Small intestine (tissue), 7 donors: ENCODE measurements around the gene WDR7. TPM values are rescaled to one million over a fixed set of nuclear protein-coding genes. Genes with fewer than 3 reads are reported as not detected.
A peak's percentile ranks its signal among the peaks of the same experiment; 100 is the strongest.

Source experiments
- DNase-seq, 2 donors: peaks; one replicate each; pipeline versions ENCODE4 v3.0.0 to v3.0.0-alpha.2; 2013
- FAIRE-seq: peaks from 2 replicates; lab custom pipeline; 2012; peaks lifted over from hg19 to GRCh38; lab: Jason Lieb, UNC
- H3K27ac ChIP-seq, 3 donors: one replicate each; pipeline ENCODE4 v1.5.1; 2013; ENCODE audit warnings: low read length in 2 of 3, mild to moderate bottlenecking in 2 of 3, control low read depth in 1 of 3, inconsistent platforms in 1 of 3, low read depth in 1 of 3, moderate library complexity in 1 of 3
- H3K27me3 ChIP-seq, 3 donors: one replicate each; pipeline ENCODE4 v1.6.1; 2013; ENCODE audit warnings: low read length in 3 of 3, inconsistent platforms in 1 of 3; ENCODE audit not compliant: control insufficient read depth in 3 of 3, insufficient read depth in 3 of 3
- H3K36me3 ChIP-seq, 3 donors: one replicate each; pipeline ENCODE4 v1.6.1; 2013; ENCODE audit warnings: low read length in 3 of 3, inconsistent platforms in 1 of 3, low read depth in 1 of 3, mild to moderate bottlenecking in 1 of 3, moderate library complexity in 1 of 3; ENCODE audit not compliant: control insufficient read depth in 3 of 3, insufficient read depth in 2 of 3
- H3K4me1 ChIP-seq, 3 donors: one replicate each; pipeline ENCODE4 v1.6.1; 2013; ENCODE audit warnings: low read length in 2 of 3, inconsistent platforms in 1 of 3, low read depth in 1 of 3, mild to moderate bottlenecking in 1 of 3, moderate library complexity in 1 of 3; ENCODE audit not compliant: control insufficient read depth in 3 of 3, insufficient read depth in 2 of 3
- H3K4me3 ChIP-seq, 3 donors: one replicate each; pipeline ENCODE4 v1.5.1; 2013; ENCODE audit warnings: low read length in 3 of 3, control low read depth in 1 of 3, inconsistent platforms in 1 of 3, low read depth in 1 of 3, mild to moderate bottlenecking in 1 of 3, moderate library complexity in 1 of 3
- H3K9me3 ChIP-seq, 2 donors: one replicate each; pipeline ENCODE4 v1.6.1; 2013; ENCODE audit warnings: low read depth in 1 of 2, low read length in 1 of 2; ENCODE audit not compliant: control insufficient read depth in 2 of 2, insufficient read depth in 1 of 2
- WGBS, 3 donors: extraction: QIAGEN DNeasy Blood & Tissue Kit; methylation state at CpG; one replicate each; pipeline ENCODE4 v1.1.7; 2013; 5-methylcytosine and 5-hydroxymethylcytosine counted together
- polyA plus RNA-seq, 4 donors: library from polyadenylated mRNA; stranded (reverse) in 3 of 4; unstranded in 1 of 4; fragments of 200-250 nt in 3 of 4; fragments of 120-200 nt in 1 of 4; gene quantifications; one replicate each; pipeline versions ENCODE4 v1.2.1 to v1.2.3, GENCODE V29; 2013
- donor health status: healthy with polysubstance abuse.
- donor health status: control.
- donor health status: control.
- donor health status: Bipolar disorder and iron deficiency.
- donor health status: healthy.

The WDR7 gene
- polyA plus RNA-seq, 4 donors: 3.1 to 7.8 (median 4.9) TPM

DNA sequence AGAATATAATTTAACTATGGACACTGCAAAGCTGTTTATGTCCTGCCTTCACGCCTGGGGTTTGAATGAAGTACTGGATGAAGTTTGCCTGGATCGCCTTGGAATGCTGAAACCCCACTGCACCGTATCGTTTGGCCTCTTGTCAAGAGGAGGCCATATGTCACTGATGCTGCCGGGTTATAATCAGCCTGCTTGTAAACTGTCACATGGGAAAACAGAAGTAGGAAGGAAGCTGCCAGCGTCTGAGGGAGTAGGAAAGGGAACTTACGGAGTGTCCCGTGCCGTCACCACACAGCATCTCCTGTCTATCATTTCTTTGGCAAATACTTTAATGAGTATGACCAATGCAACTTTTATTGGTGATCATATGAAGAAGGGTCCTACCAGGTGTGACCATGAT is 105.8 kb downstream of the WDR7 start:
- FAIRE-seq: no peak
- H3K9me3 ChIP-seq: no peaks in the 10 kb centered on the region
- 72 to 91% (median 86%) methylated on average over 9 of the region's 9 CpGs for WGBS, 3 donors
- no peak overlapping the region for H3K27ac ChIP-seq
- H3K4me3 ChIP-seq: no peak overlapping the region
- DNase-seq: no peak
- H3K36me3 ChIP-seq: peaks cover 0 to 6% (median 2%) of the 10 kb centered on the region in 3 donors
- no peaks in the 10 kb centered on the region for H3K27me3 ChIP-seq
- no peaks in the 10 kb centered on the region for H3K4me1 ChIP-seq

DNA sequence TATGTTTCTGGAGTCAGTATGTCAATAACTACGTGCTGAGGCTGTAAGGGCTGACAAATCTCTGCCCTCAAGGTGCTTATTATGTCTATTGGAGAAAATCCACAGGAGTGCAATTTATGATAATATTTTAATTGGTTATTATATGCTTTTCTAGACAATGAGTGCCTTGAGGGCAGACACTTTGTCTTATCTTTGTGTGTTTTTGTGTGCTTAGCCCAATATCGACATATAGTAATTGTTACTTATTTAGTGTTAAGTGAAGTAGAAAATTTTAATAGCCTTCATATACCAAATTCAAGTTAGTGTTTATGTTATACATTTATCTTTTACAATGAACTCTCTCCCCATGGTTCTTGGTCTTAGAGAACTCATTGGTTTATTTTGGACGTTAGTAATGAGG is 118.9 kb downstream of the WDR7 start:
- no peak for FAIRE-seq
- no peak for DNase-seq
- Histone ChIP-seq H3K27me3 (no peaks in the 10 kb centered on the region), H3K27ac (no peak overlapping the region), H3K36me3 (peaks cover 0 to 2% (median 0%) of the 10 kb centered on the region in 3 donors), H3K4me3 (no peak overlapping the region), H3K9me3 (no peaks in the 10 kb centered on the region), H3K4me1 (no peaks in the 10 kb centered on the region)
- 85 to 96% (median 87%) methylated on average over 3 of the region's 3 CpGs for WGBS, 3 donors

DNA sequence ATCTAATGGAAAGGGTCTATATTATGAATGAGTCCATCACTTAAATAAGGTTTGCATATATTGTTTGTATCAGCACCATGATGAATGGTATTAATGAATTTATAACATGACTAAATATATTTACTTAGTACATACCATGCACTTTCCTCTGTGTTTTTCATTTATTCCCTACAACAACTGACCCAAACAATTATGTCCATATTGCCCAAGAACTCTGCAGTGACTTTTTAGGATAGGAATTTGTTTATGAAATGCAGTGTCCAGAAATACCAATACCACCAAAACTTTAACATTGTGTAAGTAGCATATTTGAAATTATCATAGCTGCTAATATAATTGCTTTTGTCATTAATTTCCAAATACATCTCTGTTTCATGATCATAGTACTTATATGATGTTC is 119.7 kb downstream of the WDR7 start:
- H3K27ac ChIP-seq: no peak overlapping the region
- peak; percentile 26 for FAIRE-seq
- no peaks in the 10 kb centered on the region for H3K27me3 ChIP-seq
- no peaks in the 10 kb centered on the region for H3K4me1 ChIP-seq
- peaks cover 0 to 4% (median 0%) of the 10 kb centered on the region in 3 donors for H3K36me3 ChIP-seq
- H3K9me3 ChIP-seq: no peaks in the 10 kb centered on the region
- no peak for DNase-seq
- no peak overlapping the region for H3K4me3 ChIP-seq

DNA sequence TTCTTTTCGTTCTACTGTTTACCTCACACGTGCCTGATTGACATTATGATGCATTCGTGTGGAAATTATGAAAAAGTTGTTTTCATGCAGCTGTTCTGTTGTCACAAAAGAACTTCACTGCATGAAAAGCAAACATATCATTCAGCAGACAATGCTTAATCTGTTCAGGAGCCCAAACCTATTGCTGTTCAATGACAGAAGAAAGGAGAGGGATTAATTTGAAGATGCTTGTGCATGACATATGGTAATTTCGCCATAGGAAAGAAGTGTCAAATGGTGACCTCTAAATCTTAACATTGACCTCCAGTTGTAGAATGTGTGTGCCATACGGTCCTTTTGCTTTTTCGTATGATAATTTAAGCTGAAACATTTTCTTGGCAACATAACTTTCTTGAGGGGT is 124.5 kb downstream of the WDR7 start:
- Histone ChIP-seq H3K27me3 (no peaks in the 10 kb centered on the region), H3K4me1 (no peaks in the 10 kb centered on the region), H3K9me3 (no peaks in the 10 kb centered on the region), H3K27ac (no peak overlapping the region), H3K36me3 (peaks cover 0 to 2% (median 0%) of the 10 kb centered on the region in 3 donors), H3K4me3 (no peak overlapping the region)
- DNase-seq (no peak), FAIRE-seq (no peak)
- WGBS, 3 donors: 88 to 94% (median 93%) methylated on average over 6 of the region's 6 CpGs

DNA sequence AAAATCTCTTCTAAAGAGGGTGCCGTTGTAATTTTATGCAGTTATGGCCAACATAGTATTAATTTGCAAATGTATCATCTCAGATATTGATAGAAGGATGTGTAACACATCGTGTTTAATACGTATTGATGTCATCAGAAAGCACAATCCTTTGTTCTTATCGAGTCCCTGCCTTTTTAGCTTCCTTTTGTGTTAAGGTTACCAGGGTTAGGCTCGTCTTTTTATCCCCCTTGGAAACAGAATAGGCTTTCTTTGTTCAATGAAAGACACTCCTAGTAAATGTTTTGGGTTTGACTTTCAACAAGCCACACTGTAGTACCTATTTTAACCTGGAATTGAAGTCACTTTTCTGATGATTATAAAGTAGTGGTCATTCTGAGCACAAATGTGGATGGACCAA is 136.2 kb downstream of the WDR7 start:
- DNase-seq (no peak), FAIRE-seq (no peak)
- 90 to 94% (median 91%) methylated on average over 5 of the region's 5 CpGs for WGBS, 3 donors
- Histone ChIP-seq H3K27me3 (no peaks in the 10 kb centered on the region), H3K4me1 (no peaks in the 10 kb centered on the region), H3K36me3 (peaks cover 0 to 2% (median 2%) of the 10 kb centered on the region in 3 donors), H3K9me3 (no peaks in the 10 kb centered on the region), H3K27ac (no peak overlapping the region), H3K4me3 (no peak overlapping the region)

DNA sequence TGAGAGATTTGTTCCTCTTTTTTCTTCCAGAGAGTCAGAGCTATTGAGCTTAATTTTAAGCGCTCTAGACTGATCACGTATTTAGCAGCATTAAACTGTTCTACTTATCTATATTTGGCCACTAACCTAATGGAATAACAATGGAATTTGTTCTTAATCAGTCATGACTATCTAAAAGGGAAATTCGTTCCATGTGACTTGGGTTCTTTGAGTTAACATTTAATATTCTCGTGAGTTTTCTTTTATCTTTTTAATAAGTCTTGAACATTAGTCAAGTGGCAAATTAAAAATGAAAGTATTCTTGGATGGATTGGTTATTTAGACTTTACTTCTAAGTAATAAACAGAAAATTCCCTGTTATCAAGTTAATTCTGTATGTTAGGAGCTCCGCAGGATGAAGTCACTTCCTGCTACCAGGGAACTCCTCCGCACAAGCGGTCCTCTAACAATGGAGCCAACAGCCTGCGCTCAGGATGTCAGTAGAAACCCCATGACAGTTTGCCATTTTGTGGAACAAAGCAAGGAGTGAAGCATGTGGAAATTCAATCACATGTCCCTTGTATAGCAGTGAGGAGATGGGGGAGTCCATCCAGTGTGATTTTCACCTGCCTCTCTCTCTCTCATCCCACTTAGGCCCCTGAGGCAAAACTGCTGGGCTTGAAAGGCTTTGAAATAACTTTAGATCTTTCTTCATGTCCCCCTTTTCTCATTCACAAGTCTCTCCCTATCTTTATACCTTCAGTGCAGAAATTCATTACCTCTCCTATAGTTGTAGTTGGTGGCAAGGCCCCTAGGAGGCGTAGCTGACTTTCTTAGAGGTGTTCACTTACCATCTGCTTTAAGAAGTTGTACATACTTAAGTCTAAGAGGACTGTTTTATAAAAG is 138.1 kb downstream of the WDR7 start:
- Histone ChIP-seq H3K9me3 (no peaks in the 10 kb centered on the region), H3K27ac (no peak overlapping the region), H3K36me3 (peaks cover 0 to 2% (median 2%) of the 10 kb centered on the region in 3 donors), H3K4me3 (no peak overlapping the region), H3K4me1 (no peaks in the 10 kb centered on the region), H3K27me3 (no peaks in the 10 kb centered on the region)
- FAIRE-seq (no peak), DNase-seq (peak; percentile 48 to 50)
- 88 to 93% (median 92%) methylated on average over 9 of the region's 9 CpGs for WGBS, 3 donors

DNA sequence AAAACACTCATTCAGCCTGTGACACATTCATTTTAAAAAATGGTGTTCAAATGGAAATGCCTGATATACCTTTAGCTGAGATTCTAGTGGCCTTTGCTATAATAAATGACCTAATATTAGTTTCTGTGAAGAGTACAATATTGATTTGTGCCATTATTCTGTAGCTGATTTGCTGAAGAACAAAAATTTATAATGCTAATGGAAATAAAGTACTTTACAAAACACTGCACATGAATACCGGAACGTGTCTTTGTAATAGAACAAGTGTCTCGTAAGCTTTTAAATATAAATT is 138.7 kb downstream of the WDR7 start:
- FAIRE-seq: no peak
- Histone ChIP-seq H3K27ac (no peak overlapping the region), H3K9me3 (no peaks in the 10 kb centered on the region), H3K4me3 (no peak overlapping the region), H3K27me3 (no peaks in the 10 kb centered on the region), H3K4me1 (no peaks in the 10 kb centered on the region), H3K36me3 (peaks cover 0 to 2% (median 2%) of the 10 kb centered on the region in 3 donors)
- 98 to 99% (median 98%) methylated on average over 3 of the region's 3 CpGs for WGBS, 3 donors
- DNase-seq: no peak

DNA sequence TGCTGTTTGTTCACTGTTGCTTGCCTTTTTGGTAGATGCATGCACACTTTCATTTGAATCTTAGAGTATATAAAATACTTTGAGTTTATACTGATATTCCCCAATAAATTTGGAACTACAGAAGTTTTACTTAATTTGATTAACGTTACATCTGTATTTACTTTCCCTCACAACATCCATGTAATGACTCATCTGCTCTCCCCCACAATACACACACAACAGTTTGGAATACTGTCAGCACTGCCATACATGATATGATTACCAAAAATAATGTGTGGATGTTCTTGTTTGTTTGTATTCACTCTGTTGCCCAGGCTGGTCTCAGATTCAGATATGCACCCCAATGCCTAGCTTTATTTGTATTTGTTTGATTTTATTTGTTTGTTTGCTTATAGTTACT is 144.2 kb downstream of the WDR7 start:
- no peaks in the 10 kb centered on the region for H3K9me3 ChIP-seq
- FAIRE-seq (no peak), DNase-seq (no peak)
- 75 to 92% (median 83%) methylated on average over 1 of the region's 1 CpG for WGBS, 3 donors
- no peaks in the 10 kb centered on the region for H3K27me3 ChIP-seq
- no peak overlapping the region for H3K27ac ChIP-seq
- no peak overlapping the region for H3K4me3 ChIP-seq
- no peaks in the 10 kb centered on the region for H3K36me3 ChIP-seq
- no peaks in the 10 kb centered on the region for H3K4me1 ChIP-seq

DNA sequence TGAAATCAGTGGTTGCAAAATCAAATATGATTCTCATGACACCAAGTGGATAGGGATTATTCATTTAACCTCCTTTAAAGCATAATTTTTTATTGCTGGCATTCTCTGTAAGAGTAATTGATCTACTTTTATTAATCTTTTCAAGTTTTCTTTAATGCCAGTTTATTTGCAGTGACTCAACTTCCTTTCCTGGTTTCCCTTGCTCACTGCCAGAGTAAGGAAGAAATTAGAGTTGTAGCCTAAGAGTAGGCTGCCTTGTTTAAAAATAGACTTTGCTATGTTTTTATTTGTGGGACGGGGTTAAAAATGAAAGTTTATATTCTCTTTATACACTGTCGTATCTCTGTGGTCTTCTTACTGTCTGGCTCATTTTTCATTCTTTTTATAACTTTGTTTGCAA is 148.6 kb downstream of the WDR7 start:
- 57 to 83% (median 69%) methylated on average over 2 of the region's 2 CpGs for WGBS, 3 donors
- no peak overlapping the region for H3K27ac ChIP-seq
- H3K27me3 ChIP-seq: no peaks in the 10 kb centered on the region
- FAIRE-seq (no peak), DNase-seq (no peak)
- no peaks in the 10 kb centered on the region for H3K9me3 ChIP-seq
- no peak overlapping the region for H3K4me3 ChIP-seq
- H3K4me1 ChIP-seq: no peaks in the 10 kb centered on the region
- peaks cover 0 to 3% (median 0%) of the 10 kb centered on the region in 3 donors for H3K36me3 ChIP-seq
